GM12865 (cell line): ENCODE results near the gene SYTL5.
A peak's percentile ranks its signal among the peaks of the same experiment; 100 is the strongest.

Source experiments
- DNase-seq: peaks from one replicate; pipeline ENCODE4 v3.0.0; 2010; ENCODE audit warnings: low read depth
- H3K4me3 ChIP-seq: 2 replicates; pipeline ENCODE4 v1.5.1; 2011; ENCODE audit warnings: mild to moderate bottlenecking, low read depth, low read length, control low read depth
- TF ChIP-seq, protein P1 (sequence below): IDR thresholded peaks from 2 replicates; pipeline ENCODE4 v1.5.1; 2011; ENCODE audit warnings: low read length, control low read depth, low read depth, inconsistent platforms; ENCODE audit not compliant: insufficient read depth; ENCODE audit errors: missing control alignments

SYTL5 gene

DNA sequence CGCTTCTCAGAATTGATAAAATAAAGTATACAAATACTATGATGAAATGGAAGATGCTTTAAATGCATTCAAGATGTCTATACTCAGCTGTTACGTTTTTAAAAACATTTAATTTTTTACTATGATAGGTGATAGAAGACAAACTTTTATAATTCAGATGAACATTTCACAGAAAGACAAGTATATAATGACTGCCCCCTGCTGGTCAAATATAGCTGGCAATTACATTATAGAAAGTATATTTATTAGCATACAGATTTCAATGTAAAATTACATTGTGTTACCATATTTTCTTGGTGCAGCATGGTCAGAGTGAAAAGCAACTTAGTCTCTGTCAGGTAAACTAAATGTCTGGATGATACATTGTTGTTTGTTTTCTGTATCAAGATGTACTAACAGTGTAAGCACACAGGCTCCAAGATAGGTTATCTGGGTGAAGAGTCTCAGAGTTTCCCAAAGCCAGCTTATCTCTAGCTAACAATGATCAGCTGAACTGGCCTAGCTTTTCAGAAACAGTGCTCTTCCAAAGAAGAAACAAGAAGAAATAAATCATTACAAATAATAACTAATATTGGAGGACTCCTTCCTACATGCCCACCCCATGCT is 160.2 kb downstream of the SYTL5 start:
- DNase-seq: peak; percentile 33
- no peak overlapping the region for H3K4me3 ChIP-seq
- TF ChIP-seq, protein P1, sequence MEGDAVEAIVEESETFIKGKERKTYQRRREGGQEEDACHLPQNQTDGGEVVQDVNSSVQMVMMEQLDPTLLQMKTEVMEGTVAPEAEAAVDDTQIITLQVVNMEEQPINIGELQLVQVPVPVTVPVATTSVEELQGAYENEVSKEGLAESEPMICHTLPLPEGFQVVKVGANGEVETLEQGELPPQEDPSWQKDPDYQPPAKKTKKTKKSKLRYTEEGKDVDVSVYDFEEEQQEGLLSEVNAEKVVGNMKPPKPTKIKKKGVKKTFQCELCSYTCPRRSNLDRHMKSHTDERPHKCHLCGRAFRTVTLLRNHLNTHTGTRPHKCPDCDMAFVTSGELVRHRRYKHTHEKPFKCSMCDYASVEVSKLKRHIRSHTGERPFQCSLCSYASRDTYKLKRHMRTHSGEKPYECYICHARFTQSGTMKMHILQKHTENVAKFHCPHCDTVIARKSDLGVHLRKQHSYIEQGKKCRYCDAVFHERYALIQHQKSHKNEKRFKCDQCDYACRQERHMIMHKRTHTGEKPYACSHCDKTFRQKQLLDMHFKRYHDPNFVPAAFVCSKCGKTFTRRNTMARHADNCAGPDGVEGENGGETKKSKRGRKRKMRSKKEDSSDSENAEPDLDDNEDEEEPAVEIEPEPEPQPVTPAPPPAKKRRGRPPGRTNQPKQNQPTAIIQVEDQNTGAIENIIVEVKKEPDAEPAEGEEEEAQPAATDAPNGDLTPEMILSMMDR: peak; percentile 13

GRCh38 chrX:38170556-38170955 is 164.2 kb downstream of the SYTL5 start:
- TF ChIP-seq, protein P1: no peak
- H3K4me3 ChIP-seq: no peak overlapping the region
- DNase-seq: no peak

- DNase-seq: no peak
- no peak overlapping the region for H3K4me3 ChIP-seq
- TF ChIP-seq, protein P1: no peak
Measured at GRCh38 chrX:38172596-38172995, 166.2 kb downstream of the SYTL5 start.

GRCh38 chrX:38175139-38175538 is 168.8 kb downstream of the SYTL5 start:
- TF ChIP-seq, protein P1: peak; percentile 42
- DNase-seq: peak; percentile 29
- H3K4me3 ChIP-seq: no peak overlapping the region

DNA sequence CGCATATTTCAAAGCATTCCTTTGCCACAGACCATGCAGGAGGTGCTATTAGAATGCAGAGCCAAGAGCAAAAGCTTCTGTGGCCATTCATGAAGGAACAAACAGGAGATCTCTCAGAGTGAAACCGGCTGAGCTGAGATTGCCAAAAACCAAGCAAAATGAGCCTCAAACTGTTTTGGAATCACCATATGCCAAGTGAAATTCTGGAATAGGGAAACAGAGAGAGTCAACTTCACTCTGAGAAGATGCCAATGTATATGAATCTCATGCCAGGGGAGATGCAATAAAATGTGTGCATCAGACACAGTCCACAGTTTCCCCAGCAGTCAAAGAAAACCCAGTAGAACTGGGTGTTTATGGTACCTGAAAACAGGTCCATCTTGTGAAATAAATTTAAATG is 172.0 kb downstream of the SYTL5 start:
- TF ChIP-seq, protein P1: no peak
- DNase-seq: no peak

More for the DNA sequence above, 172.0 kb downstream of the SYTL5 start:
- H3K4me3 ChIP-seq: no peak overlapping the region
